Measurements from ENCODE around the gene CHRNA1.
A peak's percentile ranks its signal among the peaks of the same experiment; 100 is the strongest.

The CHRNA1 gene

DNA sequence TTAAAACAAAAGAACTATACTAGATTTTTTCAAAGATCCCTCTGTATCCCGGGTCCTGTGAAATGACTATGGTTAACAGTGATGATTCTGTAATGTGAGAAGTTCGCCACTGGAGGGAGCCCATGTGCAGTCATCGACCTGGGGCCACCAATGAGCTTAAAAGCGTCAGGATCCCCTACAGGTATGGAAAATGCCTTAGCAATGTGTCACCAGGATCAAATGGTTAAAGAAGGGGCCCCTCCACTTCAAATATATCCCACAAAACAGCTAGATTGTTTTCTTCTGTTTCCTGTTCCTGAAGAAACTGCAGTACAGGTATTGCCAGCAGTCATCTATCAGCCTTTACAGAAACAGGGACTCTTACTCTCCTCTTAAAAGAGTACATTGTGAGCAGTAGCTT is 15.3 kb downstream of the CHRNA1 start:
- peak; percentile 56 to 63 for DNase-seq (ENCODE audit: low read depth in 2 of 2)
- no peak overlapping the region for H3K4me3 ChIP-seq (replicated peaks in 1 of 2; ENCODE audit: low read depth in 2 of 2, low read length in 2 of 2)
- TF ChIP-seq, protein P1, sequence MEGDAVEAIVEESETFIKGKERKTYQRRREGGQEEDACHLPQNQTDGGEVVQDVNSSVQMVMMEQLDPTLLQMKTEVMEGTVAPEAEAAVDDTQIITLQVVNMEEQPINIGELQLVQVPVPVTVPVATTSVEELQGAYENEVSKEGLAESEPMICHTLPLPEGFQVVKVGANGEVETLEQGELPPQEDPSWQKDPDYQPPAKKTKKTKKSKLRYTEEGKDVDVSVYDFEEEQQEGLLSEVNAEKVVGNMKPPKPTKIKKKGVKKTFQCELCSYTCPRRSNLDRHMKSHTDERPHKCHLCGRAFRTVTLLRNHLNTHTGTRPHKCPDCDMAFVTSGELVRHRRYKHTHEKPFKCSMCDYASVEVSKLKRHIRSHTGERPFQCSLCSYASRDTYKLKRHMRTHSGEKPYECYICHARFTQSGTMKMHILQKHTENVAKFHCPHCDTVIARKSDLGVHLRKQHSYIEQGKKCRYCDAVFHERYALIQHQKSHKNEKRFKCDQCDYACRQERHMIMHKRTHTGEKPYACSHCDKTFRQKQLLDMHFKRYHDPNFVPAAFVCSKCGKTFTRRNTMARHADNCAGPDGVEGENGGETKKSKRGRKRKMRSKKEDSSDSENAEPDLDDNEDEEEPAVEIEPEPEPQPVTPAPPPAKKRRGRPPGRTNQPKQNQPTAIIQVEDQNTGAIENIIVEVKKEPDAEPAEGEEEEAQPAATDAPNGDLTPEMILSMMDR (IDR thresholded peaks at IDR 0.05; ENCODE audit: low read depth, low read length) = peak; percentile 74

DNA sequence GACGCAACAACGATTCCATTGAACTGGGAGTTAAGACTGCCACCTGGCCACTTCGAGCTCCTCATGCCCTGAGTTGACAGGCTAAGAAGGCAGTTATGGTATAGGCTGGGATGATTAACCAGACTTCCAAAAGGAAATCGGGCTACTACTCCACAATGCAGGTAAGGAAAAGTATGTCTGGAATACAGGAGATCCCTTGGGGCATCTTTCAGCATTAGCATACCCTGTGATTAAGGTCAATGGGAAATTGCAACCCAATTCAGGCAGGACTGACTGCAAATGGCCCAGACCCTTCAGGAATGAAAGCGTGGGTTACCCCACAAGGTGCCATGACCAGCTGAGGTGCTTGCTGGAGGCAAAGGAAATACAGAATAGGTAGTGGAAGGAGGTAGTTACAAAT is 19.1 kb downstream of the CHRNA1 start:
- no peak for DNase-seq (ENCODE audit: low read depth in 2 of 2)
- TF ChIP-seq, protein P1 (IDR thresholded peaks at IDR 0.05; ENCODE audit: low read depth, low read length) = no peak
- no peak overlapping the region for H3K4me3 ChIP-seq (replicated peaks in 1 of 2; ENCODE audit: low read depth in 2 of 2, low read length in 2 of 2)

DNA sequence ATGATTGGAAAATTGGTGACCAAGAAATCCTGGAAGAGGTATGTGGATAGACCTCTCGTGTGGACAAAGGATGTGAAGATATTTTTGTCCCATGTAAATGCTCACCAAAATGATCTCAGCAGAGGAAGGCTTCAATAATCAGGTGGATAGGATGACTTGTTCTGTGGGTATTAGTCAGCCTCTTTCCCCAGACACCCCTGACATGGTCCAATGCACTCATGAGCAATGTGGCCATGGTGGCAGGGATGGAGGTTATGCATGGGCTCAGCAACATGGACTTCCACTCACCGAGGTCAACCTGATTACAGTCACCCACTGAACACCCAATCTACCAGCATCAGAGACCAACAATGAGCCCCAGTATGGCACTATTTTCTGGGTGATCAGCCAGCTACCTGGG is 20.2 kb downstream of the CHRNA1 start:
- TF ChIP-seq, protein P1 (IDR thresholded peaks at IDR 0.05; ENCODE audit: low read depth, low read length) = no peak

DNA sequence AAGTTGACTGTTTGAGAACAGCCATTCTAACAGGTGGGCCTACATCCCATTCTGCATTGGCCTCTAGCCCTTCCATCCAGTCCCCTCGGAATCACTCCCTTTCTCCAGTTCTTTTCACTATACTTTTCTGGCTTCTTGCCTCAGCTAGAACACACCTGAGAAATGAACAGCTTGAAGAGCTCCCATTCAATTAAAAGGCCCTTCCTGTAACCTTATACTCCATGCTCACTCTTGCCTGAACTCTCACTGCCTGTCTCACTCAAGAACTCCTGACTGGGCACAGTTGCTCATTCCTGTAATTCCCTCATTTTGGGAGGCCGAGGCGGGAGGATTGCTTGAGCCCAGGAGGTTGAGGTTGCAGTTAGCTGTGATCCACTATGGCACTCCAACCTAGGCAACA is 23.6 kb downstream of the CHRNA1 start:
- TF ChIP-seq, protein P1 (IDR thresholded peaks at IDR 0.05; ENCODE audit: low read depth, low read length) = no peak
- no peak overlapping the region for H3K4me3 ChIP-seq (replicated peaks in 1 of 2; ENCODE audit: low read depth in 2 of 2, low read length in 2 of 2)
- no peak for DNase-seq (ENCODE audit: low read depth in 2 of 2)

More for the DNA sequence above, 20.2 kb downstream of the CHRNA1 start:
- DNase-seq (ENCODE audit: low read depth in 2 of 2) = no peak
- no peak overlapping the region for H3K4me3 ChIP-seq (replicated peaks in 1 of 2; ENCODE audit: low read depth in 2 of 2, low read length in 2 of 2)

DNA sequence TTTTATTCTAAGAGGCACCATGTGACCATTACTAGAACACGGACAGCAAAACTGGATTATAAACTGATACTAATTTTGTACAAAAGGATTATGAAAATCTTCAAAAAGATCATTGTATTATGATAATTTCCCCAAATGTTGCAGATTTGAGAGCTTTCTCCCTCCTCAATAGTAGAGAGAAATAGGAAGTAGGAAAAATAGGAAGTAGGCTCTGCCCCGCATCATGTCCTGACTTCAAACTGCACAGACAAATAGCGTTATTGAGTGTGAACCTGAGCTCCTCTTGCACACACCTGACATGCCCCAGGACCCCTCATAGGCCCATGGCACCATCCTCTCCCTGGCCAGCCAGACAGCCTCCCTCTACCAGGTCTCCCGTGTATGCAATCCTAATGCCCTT is 25.4 kb downstream of the CHRNA1 start:
- TF ChIP-seq, protein P1 (IDR thresholded peaks at IDR 0.05; ENCODE audit: low read depth, low read length) = no peak
- DNase-seq (ENCODE audit: low read depth in 2 of 2) = no peak
- no peak overlapping the region for H3K4me3 ChIP-seq (replicated peaks in 1 of 2; ENCODE audit: low read depth in 2 of 2, low read length in 2 of 2)

DNA sequence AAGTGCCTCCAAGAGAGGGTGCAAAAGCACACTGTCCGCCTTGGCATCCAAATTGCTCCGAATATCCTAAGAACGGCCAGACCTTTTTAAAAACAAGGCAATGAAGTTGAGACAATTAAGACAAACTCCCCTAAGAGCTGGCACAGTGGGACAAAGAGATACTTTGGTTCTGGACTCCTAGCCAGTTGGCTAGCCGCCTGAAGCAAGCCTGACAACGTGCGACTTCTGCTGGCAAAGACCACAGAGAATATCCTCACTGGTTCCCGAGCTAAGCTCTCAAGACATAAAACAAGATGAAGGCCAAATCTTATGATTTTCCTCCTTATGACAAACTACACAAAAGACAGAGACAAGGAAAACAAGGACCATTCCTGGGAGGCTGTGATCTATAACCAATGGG is 32.7 kb downstream of the CHRNA1 start:
- no peak for DNase-seq (ENCODE audit: low read depth in 2 of 2)
- TF ChIP-seq, protein P1 (IDR thresholded peaks at IDR 0.05; ENCODE audit: low read depth, low read length) = no peak
- no peak overlapping the region for H3K4me3 ChIP-seq (replicated peaks in 1 of 2; ENCODE audit: low read depth in 2 of 2, low read length in 2 of 2)

DNA sequence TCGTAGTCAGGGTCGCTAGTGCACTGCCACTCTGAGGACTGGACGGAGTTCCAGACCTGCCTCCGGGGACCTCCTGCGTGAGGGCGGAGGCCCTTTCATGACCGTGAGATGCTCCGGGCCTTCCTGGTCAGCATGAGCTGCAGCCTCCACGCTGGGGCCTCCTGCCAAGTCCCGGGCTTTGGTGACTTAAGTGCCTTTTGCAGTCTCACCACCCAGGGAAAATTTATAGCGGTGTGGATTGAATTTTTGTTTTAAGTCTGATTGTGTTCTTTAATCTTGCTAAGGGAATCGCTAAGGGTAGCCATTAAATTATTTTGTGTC is 33.6 kb downstream of the CHRNA1 start:
- TF ChIP-seq, protein P1 (IDR thresholded peaks at IDR 0.05; ENCODE audit: low read depth, low read length) = no peak
- DNase-seq (ENCODE audit: low read depth in 2 of 2) = no peak
- H3K4me3 ChIP-seq (replicated peaks in 1 of 2; ENCODE audit: low read depth in 2 of 2, low read length in 2 of 2) = peak overlapping the region in 1 of 2 donors; percentile 45
